GM21528 (cell line): Measurements from ENCODE around the gene LAMP1.
"Not testable (repeated sequence)": the region's sequence is repeated elsewhere in the genome, so short reads cannot be mapped to it uniquely, and the experiment has no call there.

Source experiments
- ATAC-seq: cut with Tn5 transposase; IDR thresholded peaks from one replicate; pipeline ENCODE4 v1.9.1; 2021; ENCODE audit warnings: mild to moderate bottlenecking, moderate library complexity; ENCODE audit not compliant: unreplicated experiment, low FRiP score

The LAMP1 gene

GRCh38 chr13:113324398-113324797 is 27.4 kb downstream of the LAMP1 start:
- no peak for ATAC-seq

GRCh38 chr13:113325779-113326178 is 28.7 kb downstream of the LAMP1 start:
- ATAC-seq = no peak

- ATAC-seq = no peak
These were observed 30.3 kb downstream of the LAMP1 start for GRCh38 chr13:113327391-113327765.

- ATAC-seq = no peak
These were observed 30.9 kb downstream of the LAMP1 start for GRCh38 chr13:113327766-113328471.

GRCh38 chr13:113328851-113329250 is 31.8 kb downstream of the LAMP1 start:
- no peak for ATAC-seq

GRCh38 chr13:113329656-113330312 is 32.7 kb downstream of the LAMP1 start:
- ATAC-seq = no peak

GRCh38 chr13:113332615-113333014 is 35.6 kb downstream of the LAMP1 start:
- ATAC-seq = no peak

- no peak for ATAC-seq
These were observed 36.0 kb downstream of the LAMP1 start for GRCh38 chr13:113333076-113333475.

GRCh38 chr13:113337556-113337955 is 40.5 kb downstream of the LAMP1 start:
- no peak for ATAC-seq

GRCh38 chr13:113337976-113338375 is 40.9 kb downstream of the LAMP1 start:
- no peak for ATAC-seq

- ATAC-seq = no peak
These were observed 41.4 kb downstream of the LAMP1 start for GRCh38 chr13:113338451-113338850.

- ATAC-seq = no peak
These were observed 46.0 kb downstream of the LAMP1 start for GRCh38 chr13:113342820-113343691.

- no peak for ATAC-seq
These were observed 46.6 kb downstream of the LAMP1 start for GRCh38 chr13:113343692-113343968.

GRCh38 chr13:113345486-113345885 is 48.4 kb downstream of the LAMP1 start:
- no peak for ATAC-seq

GRCh38 chr13:113347736-113348225 is 50.7 kb downstream of the LAMP1 start:
- not testable (repeated sequence) for ATAC-seq

- ATAC-seq = no peak
These were observed 51.6 kb downstream of the LAMP1 start for GRCh38 chr13:113348591-113348990.

GRCh38 chr13:113349050-113349449 is 52.0 kb downstream of the LAMP1 start:
- no peak for ATAC-seq

GRCh38 chr13:113349491-113349890 is 52.5 kb downstream of the LAMP1 start:
- no peak for ATAC-seq

- no peak for ATAC-seq
These were observed 53.3 kb downstream of the LAMP1 start for GRCh38 chr13:113350065-113350937.

- no peak for ATAC-seq
These were observed 53.9 kb downstream of the LAMP1 start for GRCh38 chr13:113350938-113351335.
